Spleen (tissue), 7 donors: ENCODE results near the gene ZNF691.

ENCODE experiments used
- CTCF ChIP-seq, 11 experiments: fragments of 200-600 bp in 7 of 11; fragments of 450-650 bp in 4 of 11; sonication (generic) in 4 of 11; IDR thresholded peaks in 8 of 11; conservative IDR thresholded peaks in 3 of 11; 1 replicate in 7 of 11; 2 replicates in 4 of 11; pipeline versions ENCODE4 v1.4.0 to v1.8.0; 2016 to 2021; ENCODE audit warnings: antibody characterized with exemption in 11 of 11, inconsistent platforms in 4 of 11, mild to moderate bottlenecking in 1 of 11
- POLR2A ChIP-seq, 3 donors: fragments of 450-650 bp; IDR thresholded peaks; one replicate each; pipeline ENCODE4 v1.5.1; 2017; ENCODE audit warnings: antibody characterized with exemption in 3 of 3, mild to moderate bottlenecking in 1 of 3
- POLR2AphosphoS5 ChIP-seq, 3 donors: sonication (generic); formaldehyde crosslinking; IDR thresholded peaks; one replicate each; pipeline ENCODE4 v1.5.1; 2017; ENCODE audit warnings: antibody characterized with exemption in 3 of 3
- donor health status: DM: no; HTN: no; CAD: no; lungs with moderate emphysema.
- donor health status: DM: no; HTN: no; CAD: no.
- donor health status: DM: no; HTN: no; CAD: no.

GRCh38 chr1:42841440-42842147, 4.8 kb upstream of the ZNF691 start:
- TF ChIP-seq POLR2A (IDR thresholded peaks at IDR 0.05) (no peak), POLR2AphosphoS5 (IDR thresholded peaks at IDR 0.05) (no peak), CTCF (IDR thresholded peaks at IDR 0.05 in 8 of 11, conservative IDR thresholded peaks at IDR 0.05 in 3 of 11) (no peak)
